Ovary (tissue), 9 donors: Measurements from ENCODE around the gene ABCG5. TPM values are rescaled to one million over a fixed set of nuclear protein-coding genes. Genes with fewer than 3 reads are reported as not detected.
A peak's percentile ranks its signal among the peaks of the same experiment; 100 is the strongest.

Experiments used
- DNase-seq, 5 donors: peaks; one replicate each; pipeline ENCODE4 v3.0.0-alpha.2; 2019 to 2020
- H3K27ac ChIP-seq, 2 donors: fragments of 200-600 bp; one replicate each; pipeline versions ENCODE4 v1.5.1 to v1.8.0; 2019 to 2022
- H3K27me3 ChIP-seq: fragments of 200-600 bp; one replicate; pipeline ENCODE4 v1.8.0; 2022
- H3K36me3 ChIP-seq: fragments of 200-600 bp; sonication (generic); one replicate; pipeline ENCODE4 v1.5.1; 2019
- H3K4me1 ChIP-seq: one replicate; pipeline ENCODE4 v1.8.1; 2013; ENCODE audit warnings: mild to moderate bottlenecking, moderate library complexity; ENCODE audit not compliant: insufficient read depth
- H3K4me3 ChIP-seq: fragments of 200-600 bp; sonication (generic); one replicate; pipeline ENCODE4 v1.5.1; 2017
- H3K9me3 ChIP-seq, 2 donors: fragments of 200-600 bp in 1 of 2; sonication (generic) in 1 of 2; one replicate each; pipeline versions ENCODE4 v1.5.1 to v1.8.1; 2013 to 2019; ENCODE audit warnings: mild to moderate bottlenecking in 1 of 2, moderate library complexity in 1 of 2
- CTCF ChIP-seq, 3 donors: fragments of 450-650 bp in 2 of 3; fragments of 200-600 bp in 1 of 3; IDR thresholded peaks; one replicate each; pipeline versions ENCODE4 v1.5.1 to v1.8.0; 2016 to 2022; ENCODE audit warnings: antibody characterized with exemption in 3 of 3, mild to moderate bottlenecking in 1 of 3
- EP300 ChIP-seq: sonication (generic); formaldehyde crosslinking; IDR thresholded peaks from one replicate; pipeline ENCODE4 v1.6.1; 2017; ENCODE audit warnings: antibody characterized with exemption
- POLR2A ChIP-seq: fragments of 450-650 bp; IDR thresholded peaks from one replicate; pipeline ENCODE4 v1.6.1; 2017; ENCODE audit warnings: antibody characterized with exemption, mild to moderate bottlenecking, moderate library complexity
- WGBS, 3 donors: extraction: QIAGEN DNeasy Blood & Tissue Kit in 1 of 3; methylation state at CpG; one replicate each; pipeline versions ENCODE4 v1.1.5 to v1.1.7; 2013 to 2017; 5-methylcytosine and 5-hydroxymethylcytosine counted together
- intact Hi-C, 4 donors: fragments of 100-400 bp; cut with DNase I; formaldehyde crosslinking; loops; one replicate each; pipeline versions ENCODE4 v1.11.0 to v1.15.1; 2022 to 2023
- polyA plus RNA-seq, 2 donors: library from polyadenylated mRNA; stranded (reverse); fragments of 200-250 nt in 1 of 2; fragments of 350-450 nt in 1 of 2; fragmentation: Illumina TruSeq in 1 of 2; extraction: RNeasy Lipid Tissue Mini Kit (QIAGEN cat#74804) in 1 of 2; gene quantifications; one replicate each; pipeline ENCODE4 v1.2.3, GENCODE V29; 2013 to 2014
- total RNA-seq, 7 donors: library from RNA; depleted of rRNA in 2 of 7; stranded (reverse); fragments of >200 nt in 2 of 7; fragmentation: NEBNext Ultra II Directional in 3 of 7; extraction: Animal tissue kit (Norgen Biotek cat#: 25700) in 3 of 7; gene quantifications; one replicate each; pipeline versions ENCODE4 v1.1.0 to v1.2.4, GENCODE V29; 2016 to 2023
- donor health status: DM: no; HTN: no; CAD: no; lungs with moderate emphysema.
- donor health status: DM: no; HTN: no; CAD: no.
- donor health status: Bipolar disorder and iron deficiency.
- donor health status: DM: yes; HTN: yes; CAD: no.
- donor health status: DM: no; HTN: no; CAD: no.
- donor health status: DM: yes; HTN: yes; CAD: no.

ABCG5 gene
- total and polyA plus RNA-seq, 9 donors: 0.10 TPM; not detected in 8

GRCh38 chr2:43853141-43854081 is 14.8 kb upstream of the ABCG5 start:
- 68 to 82% (median 71%) methylated on average over 10 of the region's 10 CpGs for WGBS, 3 donors
- intact Hi-C loops: no loop called here
- no peaks in the 10 kb centered on the region for H3K27me3 ChIP-seq

GRCh38 chr2:43852196-43852730 is 13.6 kb upstream of the ABCG5 start:
- Histone ChIP-seq H3K36me3 (no peaks in the 10 kb centered on the region), H3K27me3 (no peaks in the 10 kb centered on the region), H3K9me3 (no peaks in the 10 kb centered on the region), H3K4me1 (no peaks in the 10 kb centered on the region), H3K27ac (no peak overlapping the region), H3K4me3 (no peak overlapping the region)
- DNase-seq: no peak
- TF ChIP-seq POLR2A: no peak
- TF ChIP-seq EP300: no peak
- TF ChIP-seq CTCF (IDR thresholded peaks at IDR 0.05): no peak
- intact Hi-C loops: no loop called here
- WGBS, 3 donors: 92 to 94% (median 93%) methylated on average over 21 of the region's 21 CpGs

More at GRCh38 chr2:43853141-43854081, 14.8 kb upstream of the ABCG5 start:
- Histone ChIP-seq H3K36me3 (no peaks in the 10 kb centered on the region), H3K27ac (no peak overlapping the region), H3K4me3 (no peak overlapping the region), H3K4me1 (no peaks in the 10 kb centered on the region), H3K9me3 (no peaks in the 10 kb centered on the region)
- TF ChIP-seq EP300 (no peak), CTCF (IDR thresholded peaks at IDR 0.05) (no peak), POLR2A (no peak)
- no peak for DNase-seq

DNA sequence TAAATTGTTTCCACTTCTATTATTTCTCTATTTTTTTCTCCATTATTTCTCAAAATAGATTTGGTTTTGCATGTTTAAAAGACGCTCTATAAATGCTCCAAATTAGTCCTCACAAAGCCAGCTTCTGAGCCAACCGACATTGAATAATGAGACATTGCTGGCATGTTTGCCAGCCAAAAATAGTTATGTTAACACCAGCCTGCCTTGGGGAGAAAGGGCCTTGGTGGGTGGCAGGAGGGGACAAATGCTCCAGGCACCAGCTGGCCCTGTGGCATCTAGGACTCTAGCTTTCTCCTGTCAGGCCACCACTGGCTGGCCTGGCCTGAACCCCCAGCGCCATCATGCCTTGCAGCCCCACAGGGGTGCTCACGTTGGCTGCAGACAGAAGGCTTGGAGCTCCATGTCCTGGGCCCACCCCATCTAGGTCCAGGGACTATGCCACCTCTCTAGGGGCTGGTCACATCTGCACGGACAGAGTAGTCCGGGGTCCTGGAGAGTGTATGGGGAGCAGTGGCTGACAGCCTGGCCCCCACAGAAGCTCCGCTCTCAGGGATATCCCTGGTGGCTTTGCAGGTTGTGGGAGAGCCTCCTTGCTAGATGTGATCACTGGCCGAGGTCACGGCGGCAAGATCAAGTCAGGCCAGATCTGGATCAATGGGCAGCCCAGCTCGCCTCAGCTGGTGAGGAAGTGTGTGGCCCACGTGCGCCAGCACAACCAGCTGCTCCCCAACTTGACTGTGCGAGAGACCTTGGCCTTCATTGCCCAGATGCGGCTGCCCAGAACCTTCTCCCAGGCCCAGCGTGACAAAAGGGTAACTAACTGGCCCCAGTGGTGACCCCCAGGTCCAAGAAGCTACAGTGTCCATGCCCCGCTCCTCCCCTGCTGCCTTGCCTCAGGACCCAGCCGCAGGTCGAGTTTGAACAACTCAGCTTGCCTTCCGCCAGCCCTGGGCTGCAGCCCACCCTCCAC is 12.7 kb upstream of the ABCG5 start:
- DNase-seq: peak in 1 of 5 donors; percentile 10
- 90 to 92% (median 91%) methylated on average over 19 to 20 of the region's 20 CpGs for WGBS, 3 donors
- Histone ChIP-seq H3K27me3 (no peaks in the 10 kb centered on the region), H3K4me1 (no peaks in the 10 kb centered on the region), H3K36me3 (no peaks in the 10 kb centered on the region), H3K4me3 (no peak overlapping the region), H3K9me3 (no peaks in the 10 kb centered on the region), H3K27ac (no peak overlapping the region)
- TF ChIP-seq CTCF (IDR thresholded peaks at IDR 0.05) (no peak), EP300 (no peak), POLR2A (no peak)
- intact Hi-C loops: no loop called here

GRCh38 chr2:43848214-43848613 is 9.6 kb upstream of the ABCG5 start:
- TF ChIP-seq POLR2A (no peak), EP300 (no peak), CTCF (IDR thresholded peaks at IDR 0.05) (no peak)
- 13 to 36% (median 23%) methylated on average over 1 of the region's 1 CpG for WGBS, 3 donors
- Histone ChIP-seq H3K9me3 (no peaks in the 10 kb centered on the region), H3K27me3 (no peaks in the 10 kb centered on the region), H3K27ac (no peak overlapping the region), H3K4me3 (no peak overlapping the region), H3K36me3 (no peaks in the 10 kb centered on the region), H3K4me1 (no peaks in the 10 kb centered on the region)
- no peak for DNase-seq
- intact Hi-C loops: no loop called here
